Stimulated activated CD4-positive, alpha-beta T cell treated with anti-CD3 and anti-CD28 coated beads, Interleukin-4, amount 100 ng/mL, for 1 hour (primary cell): ENCODE results near the gene FHIT.
"Not testable (repeated sequence)": the region's sequence is repeated elsewhere in the genome, so short reads cannot be mapped to it uniquely, and the experiment has no call there.

Experiments used
- DNase-seq: peaks from one replicate; pipeline ENCODE4 v3.0.0-alpha.2; 2020

The FHIT gene

DNA sequence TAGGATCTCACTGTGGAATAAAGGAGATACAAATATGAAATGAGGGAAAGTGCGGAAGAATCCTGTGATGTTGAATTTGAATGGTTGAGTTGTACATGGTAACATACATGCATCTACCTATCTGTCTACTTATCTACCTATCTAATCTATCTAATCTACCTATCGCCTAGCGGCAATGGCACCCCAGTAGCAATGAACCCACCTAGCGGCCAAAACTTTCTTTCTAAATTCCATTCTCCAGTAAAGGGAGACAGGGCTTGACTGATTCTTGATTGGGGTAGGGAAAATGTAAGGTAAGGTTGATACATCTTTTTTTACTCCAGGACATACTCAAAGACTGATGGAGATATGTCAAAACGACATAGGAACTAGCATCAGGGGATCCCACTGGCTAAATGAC is 345.0 kb downstream of the FHIT start:
- no peak for DNase-seq

GRCh38 chr3:60898321-60898720 is 352.9 kb downstream of the FHIT start:
- DNase-seq, result no peak

GRCh38 chr3:60893946-60894345 is 357.3 kb downstream of the FHIT start:
- DNase-seq, result no peak

DNA sequence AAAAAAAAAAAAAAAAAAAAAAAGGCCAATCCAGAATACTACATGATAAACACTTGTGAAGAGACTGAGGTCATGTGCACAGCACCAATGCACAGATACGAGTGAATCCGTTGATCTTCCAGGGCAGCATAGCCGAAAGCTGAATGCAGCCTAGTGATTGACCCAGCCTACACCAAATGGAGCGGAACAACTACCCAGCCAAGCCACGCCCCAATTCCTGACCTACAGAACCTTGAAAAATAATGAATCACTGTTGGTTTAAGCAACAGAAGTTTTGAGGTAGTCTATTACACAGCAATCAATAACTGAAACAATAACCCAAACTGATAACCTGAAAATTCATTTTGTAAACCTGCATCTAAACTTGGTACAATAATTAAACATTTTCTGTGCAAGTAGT is 361.0 kb downstream of the FHIT start:
- DNase-seq, result no peak

DNA sequence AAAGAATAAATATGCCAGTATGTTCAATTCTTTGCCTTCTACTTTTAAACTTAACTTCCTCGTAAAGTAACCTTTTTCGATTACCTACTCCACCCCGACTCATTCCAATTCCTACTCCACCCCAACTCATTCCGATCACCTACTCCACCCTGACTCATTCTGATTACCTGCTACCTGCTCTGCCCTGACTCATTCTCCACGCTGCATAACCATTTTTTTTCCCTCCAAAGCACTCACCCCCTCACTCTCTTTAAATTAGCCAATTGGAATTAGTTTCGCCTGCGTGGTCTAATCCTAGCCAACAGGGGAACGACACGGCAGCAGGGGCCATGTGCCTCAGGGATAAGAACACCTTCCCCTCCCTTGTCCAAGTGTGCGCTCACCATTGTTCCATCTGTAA is 362.3 kb downstream of the FHIT start:
- not testable (repeated sequence) for DNase-seq

GRCh38 chr3:60887574-60887973 is 363.7 kb downstream of the FHIT start:
- no peak for DNase-seq

GRCh38 chr3:60886518-60886917 is 364.7 kb downstream of the FHIT start:
- DNase-seq, result no peak

DNA sequence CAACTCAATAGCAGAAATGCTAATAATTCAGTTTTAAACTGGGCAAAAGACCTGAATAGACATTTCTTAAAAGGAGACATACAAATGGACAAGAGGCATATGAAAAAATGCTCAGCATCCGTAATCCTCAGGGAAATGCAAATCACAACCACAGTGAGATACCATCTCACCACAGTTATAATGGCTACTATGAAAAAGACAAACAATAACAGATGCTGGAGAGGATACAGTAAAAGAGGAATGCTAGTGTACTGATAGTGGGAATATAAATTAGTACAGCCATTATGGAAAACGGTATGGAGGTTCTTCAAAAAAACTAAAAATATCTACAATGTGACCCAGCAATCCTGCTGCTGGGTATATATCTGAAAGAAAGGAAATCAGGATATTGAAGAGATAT is 367.2 kb downstream of the FHIT start:
- DNase-seq, result no peak

- DNase-seq, result no peak
Measured at GRCh38 chr3:60877188-60877587, 374.1 kb downstream of the FHIT start.

GRCh38 chr3:60870396-60870795 is 380.9 kb downstream of the FHIT start:
- DNase-seq, result no peak

- DNase-seq, result no peak
Measured at GRCh38 chr3:60867200-60867599, 384.1 kb downstream of the FHIT start.

DNA sequence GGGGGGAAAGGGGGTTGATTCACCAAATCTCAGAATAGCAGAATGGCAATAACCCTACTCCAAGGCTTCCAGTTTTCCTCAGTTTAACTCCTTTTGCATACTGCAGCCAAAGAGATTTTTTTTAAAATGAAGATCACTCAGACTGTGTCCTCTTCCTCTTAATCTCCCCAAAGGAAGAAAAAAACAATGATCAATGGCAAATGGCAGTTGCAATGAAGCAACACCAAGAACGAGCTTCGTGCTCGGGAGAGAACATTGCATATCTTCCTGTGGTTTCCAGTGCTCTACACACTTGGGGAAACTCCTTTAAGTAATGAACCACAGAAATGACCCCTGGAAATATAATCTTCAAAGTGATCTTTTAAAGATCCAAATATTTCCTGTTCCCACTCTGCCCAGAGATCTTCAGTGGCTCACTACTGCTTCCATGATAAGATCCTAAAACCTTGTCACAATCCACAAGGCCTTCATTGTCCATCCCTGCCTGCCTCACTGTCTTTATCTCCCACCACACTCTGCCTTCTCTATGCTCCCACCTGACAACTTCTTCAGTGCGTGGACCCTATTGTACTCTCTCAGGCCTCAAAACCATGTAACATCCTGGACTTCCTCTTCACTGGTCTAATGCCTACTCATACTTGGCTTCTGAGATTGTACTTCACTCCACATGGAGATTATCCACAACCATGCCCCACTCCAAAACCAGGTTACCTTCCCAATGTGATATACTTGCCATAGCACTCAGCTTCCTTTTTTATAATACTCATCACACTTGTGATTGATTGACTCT is 394.8 kb downstream of the FHIT start:
- DNase-seq, result no peak

GRCh38 chr3:60855250-60855649 is 396.0 kb downstream of the FHIT start:
- no peak for DNase-seq

GRCh38 chr3:60854791-60855190 is 396.5 kb downstream of the FHIT start:
- DNase-seq, result no peak

- no peak for DNase-seq
Measured at GRCh38 chr3:60847791-60848190, 403.5 kb downstream of the FHIT start.

- DNase-seq, result no peak
Measured at GRCh38 chr3:60844256-60844655, 407.0 kb downstream of the FHIT start.

DNA sequence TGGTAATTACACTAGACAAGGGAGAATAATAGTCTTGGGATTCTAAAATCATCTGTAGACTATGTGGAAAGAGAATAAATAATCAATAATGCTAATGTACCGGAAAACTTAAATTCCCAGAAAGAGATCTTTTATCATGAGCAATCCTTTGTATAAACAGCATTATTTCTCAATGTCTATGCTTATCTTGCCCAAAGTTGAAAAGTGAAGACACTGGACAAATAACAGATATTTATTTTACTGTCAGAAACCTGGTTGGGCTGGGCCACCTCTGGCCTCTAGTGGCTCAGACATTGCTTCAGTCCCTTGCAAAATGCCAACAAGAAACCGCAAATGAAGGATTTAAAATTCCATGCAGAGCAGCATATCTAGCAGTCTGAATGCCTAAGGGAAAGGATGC is 409.9 kb downstream of the FHIT start:
- DNase-seq, result no peak

GRCh38 chr3:60839246-60839645 is 412.0 kb downstream of the FHIT start:
- DNase-seq, result no peak

- no peak for DNase-seq
Measured at GRCh38 chr3:60835796-60836195, 415.5 kb downstream of the FHIT start.

- DNase-seq, result no peak
Measured at GRCh38 chr3:60829058-60829457, 422.2 kb downstream of the FHIT start.

- no peak for DNase-seq
Measured at GRCh38 chr3:60827666-60828065, 423.6 kb downstream of the FHIT start.

DNA sequence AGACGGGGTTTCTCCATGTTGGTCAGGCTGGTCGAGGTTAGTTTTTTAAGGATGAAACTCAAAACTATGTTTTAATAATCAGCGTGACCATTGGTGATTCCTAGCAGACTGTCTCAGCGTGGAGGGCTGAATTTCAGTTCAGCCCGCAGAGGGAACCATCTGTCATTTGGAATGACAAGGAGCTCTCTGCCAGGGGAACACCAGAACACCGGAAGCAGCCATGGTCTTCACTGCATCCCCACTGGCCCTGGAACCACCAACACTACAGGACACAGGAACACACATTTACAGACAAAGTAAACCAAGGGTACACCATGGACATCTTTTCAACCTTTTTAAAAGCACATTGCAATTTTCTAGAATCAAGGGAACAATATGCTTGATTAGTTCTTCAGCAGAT is 424.7 kb downstream of the FHIT start:
- DNase-seq, result no peak

DNA sequence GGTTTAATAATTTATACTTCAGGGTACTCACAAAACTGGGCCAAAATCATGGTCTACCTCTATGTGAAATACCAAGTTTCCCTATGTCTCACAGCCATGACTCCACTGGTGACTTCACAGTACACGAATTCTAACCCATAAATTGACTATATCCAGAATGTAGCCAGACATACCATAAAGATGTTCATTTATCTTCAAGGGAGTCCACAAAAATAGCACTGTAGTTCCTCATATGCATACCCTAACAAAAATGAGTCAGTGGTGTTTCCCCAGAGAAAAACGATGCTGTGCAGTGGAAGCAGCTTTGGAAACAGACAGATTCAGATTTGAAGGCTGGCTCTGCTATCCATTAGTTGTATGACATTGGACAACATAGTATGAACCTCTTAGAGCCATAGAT is 438.8 kb downstream of the FHIT start:
- no peak for DNase-seq

DNA sequence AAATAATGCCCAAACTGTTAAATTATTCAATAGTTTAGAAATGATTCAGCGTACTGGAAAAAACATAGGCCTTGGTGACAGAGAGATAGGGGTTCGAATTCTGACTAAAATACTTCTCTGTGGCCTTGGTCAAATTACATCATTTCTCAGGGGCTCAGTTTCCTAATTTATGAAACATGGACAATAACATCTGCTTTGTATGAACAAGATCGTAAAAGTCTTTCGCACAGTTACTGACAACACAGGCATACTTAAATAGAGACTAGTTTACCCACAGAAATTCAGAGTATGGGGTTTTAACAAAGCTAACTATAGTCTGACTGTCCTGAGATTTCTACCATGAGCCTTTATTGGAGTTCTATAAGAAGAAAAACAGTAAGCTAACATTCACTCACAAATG is 440.4 kb downstream of the FHIT start:
- DNase-seq, result no peak

DNA sequence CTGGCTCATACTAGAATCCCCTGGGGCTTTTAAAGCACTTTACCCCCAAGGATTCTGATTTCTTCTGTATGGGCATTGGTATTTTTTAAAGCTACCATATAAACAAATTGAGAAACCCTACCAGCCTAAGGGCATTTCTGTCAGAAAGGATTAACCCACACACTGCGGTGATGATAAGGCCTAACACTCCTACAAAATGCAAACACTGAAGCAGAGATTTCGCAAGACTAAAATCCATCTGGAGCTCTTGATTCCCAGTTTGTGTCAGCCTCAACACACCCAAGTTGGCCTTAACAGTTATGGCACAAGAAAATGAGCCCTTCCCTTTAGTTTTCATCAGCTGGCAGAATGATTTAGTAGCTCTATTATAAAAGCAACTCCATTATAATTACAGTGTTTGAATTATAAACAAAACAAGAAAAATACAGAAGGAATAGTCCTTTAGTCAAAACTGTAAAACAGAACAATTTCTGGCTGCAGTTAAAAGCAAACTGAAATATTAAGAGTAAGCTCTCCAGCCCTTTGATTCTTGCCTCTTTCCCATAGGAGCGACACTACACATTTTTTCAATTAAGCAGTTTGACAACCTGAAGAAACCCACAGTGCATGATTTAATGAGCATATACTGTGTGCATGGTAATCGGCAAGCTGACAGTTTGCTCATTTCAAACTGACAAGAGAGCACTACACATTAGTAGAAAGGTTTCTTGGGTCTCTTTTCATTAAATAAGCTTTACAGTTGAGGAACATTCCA is 441.2 kb downstream of the FHIT start:
- DNase-seq, result no peak
